ENCODE measurements around the gene IL13.

DNA sequence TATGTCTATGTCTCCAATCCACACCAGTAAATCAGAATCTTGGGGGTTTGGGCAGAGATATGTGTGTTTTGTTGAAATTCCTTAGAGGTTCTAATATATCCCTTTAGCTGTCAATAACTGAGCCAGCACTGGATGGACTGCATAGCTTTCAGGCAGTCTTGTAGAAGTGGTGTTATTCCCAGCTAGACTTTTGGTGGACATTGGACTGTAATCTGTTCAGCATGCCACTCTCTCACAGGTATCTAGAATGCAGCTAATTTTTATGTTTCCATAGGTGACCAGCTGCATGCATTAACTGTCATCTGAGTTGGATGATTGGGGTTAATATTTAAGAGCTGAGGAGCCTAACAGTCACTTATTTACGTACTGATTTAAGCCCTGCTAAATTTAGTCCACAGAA, 45.1 kb upstream of the IL13 start:
- TF ChIP-seq, protein P1, sequence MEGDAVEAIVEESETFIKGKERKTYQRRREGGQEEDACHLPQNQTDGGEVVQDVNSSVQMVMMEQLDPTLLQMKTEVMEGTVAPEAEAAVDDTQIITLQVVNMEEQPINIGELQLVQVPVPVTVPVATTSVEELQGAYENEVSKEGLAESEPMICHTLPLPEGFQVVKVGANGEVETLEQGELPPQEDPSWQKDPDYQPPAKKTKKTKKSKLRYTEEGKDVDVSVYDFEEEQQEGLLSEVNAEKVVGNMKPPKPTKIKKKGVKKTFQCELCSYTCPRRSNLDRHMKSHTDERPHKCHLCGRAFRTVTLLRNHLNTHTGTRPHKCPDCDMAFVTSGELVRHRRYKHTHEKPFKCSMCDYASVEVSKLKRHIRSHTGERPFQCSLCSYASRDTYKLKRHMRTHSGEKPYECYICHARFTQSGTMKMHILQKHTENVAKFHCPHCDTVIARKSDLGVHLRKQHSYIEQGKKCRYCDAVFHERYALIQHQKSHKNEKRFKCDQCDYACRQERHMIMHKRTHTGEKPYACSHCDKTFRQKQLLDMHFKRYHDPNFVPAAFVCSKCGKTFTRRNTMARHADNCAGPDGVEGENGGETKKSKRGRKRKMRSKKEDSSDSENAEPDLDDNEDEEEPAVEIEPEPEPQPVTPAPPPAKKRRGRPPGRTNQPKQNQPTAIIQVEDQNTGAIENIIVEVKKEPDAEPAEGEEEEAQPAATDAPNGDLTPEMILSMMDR (conservative IDR thresholded peaks at IDR 0.05; ENCODE audit: low read depth, low read length), result no peak
- no peak for TF ChIP-seq EZH2 (IDR thresholded peaks at IDR 0.05; ENCODE audit: borderline replicate concordance, low read depth, low read length, poor library complexity, severe bottlenecking)
